ENCODE results near the gene AREL1. TPM values are rescaled to one million over a fixed set of nuclear protein-coding genes. Genes with fewer than 3 reads are reported as not detected.

AREL1 gene
- total RNA-seq, 4 donors from 2014 or later, result 12.4 to 26.5 (median 21.6) TPM

GRCh38 chr14:74635847-74636246, 77.0 kb downstream of the AREL1 start:
- no peak for DNase-seq (ENCODE audit: low spot score in 2 of 2)
- TF ChIP-seq POLR2A (IDR thresholded peaks at IDR 0.05), result no peak
- TF ChIP-seq, protein P1, sequence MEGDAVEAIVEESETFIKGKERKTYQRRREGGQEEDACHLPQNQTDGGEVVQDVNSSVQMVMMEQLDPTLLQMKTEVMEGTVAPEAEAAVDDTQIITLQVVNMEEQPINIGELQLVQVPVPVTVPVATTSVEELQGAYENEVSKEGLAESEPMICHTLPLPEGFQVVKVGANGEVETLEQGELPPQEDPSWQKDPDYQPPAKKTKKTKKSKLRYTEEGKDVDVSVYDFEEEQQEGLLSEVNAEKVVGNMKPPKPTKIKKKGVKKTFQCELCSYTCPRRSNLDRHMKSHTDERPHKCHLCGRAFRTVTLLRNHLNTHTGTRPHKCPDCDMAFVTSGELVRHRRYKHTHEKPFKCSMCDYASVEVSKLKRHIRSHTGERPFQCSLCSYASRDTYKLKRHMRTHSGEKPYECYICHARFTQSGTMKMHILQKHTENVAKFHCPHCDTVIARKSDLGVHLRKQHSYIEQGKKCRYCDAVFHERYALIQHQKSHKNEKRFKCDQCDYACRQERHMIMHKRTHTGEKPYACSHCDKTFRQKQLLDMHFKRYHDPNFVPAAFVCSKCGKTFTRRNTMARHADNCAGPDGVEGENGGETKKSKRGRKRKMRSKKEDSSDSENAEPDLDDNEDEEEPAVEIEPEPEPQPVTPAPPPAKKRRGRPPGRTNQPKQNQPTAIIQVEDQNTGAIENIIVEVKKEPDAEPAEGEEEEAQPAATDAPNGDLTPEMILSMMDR (IDR thresholded peaks at IDR 0.05), result no peak
- H3K4me3 ChIP-seq (ENCODE audit: low read depth, poor library complexity, severe bottlenecking), result no peak overlapping the region
- intact Hi-C loops (cut with DNase I; ENCODE audit: low total_unique reads), result no loop called here
- WGBS, 2 donors, result 87 to 93% methylated on average over 3 of the region's 3 CpGs

DNA sequence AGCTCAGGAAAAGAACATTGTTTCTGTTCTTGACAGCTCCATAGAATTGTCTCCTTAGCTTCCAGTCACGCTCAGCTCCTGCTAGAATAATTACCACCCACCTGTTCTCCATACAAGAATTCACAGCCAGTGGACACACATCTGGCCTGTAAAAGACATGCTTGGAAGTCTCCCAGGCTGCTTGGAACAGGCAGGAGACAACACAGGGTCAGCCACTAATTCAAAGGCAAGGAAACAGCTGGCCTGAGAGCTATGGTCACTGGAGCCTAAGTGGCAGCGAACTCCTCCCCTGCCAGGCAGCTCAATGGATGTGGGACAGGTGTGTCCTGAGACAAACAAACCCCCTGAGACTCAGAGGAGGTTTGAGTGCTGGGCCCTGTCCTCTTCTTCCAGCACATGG, 77.9 kb downstream of the AREL1 start:
- no peak for TF ChIP-seq POLR2A (IDR thresholded peaks at IDR 0.05)
- TF ChIP-seq, protein P1 (IDR thresholded peaks at IDR 0.05), result no peak
- intact Hi-C loops (cut with DNase I; ENCODE audit: low total_unique reads), result no loop called here
- DNase-seq (ENCODE audit: low spot score in 2 of 2), result no peak
- H3K4me3 ChIP-seq (ENCODE audit: low read depth, poor library complexity, severe bottlenecking), result no peak overlapping the region
- 72 to 79% methylated on average over 2 of the region's 2 CpGs for WGBS, 2 donors

DNA sequence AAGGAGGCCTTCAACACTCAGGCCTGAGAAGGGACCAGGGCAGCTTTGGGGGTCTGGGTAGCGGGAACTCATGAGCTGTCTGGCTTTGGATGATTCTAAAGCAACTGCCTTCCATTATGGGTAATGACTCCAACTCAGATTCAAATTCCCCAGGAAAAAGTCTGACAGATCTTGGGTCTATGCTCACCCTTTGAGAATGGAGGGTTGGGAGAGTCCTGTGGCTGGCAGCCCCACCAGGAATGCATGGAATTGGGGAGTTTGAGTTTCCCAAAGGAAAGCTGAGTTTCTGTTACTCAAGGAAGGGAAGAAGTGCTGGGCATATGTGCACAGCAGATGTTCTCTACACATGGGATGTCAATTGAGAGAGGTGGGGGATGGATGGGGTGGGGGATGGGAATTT, 78.4 kb downstream of the AREL1 start:
- intact Hi-C loops (cut with DNase I; ENCODE audit: low total_unique reads), result no loop called here
- H3K4me3 ChIP-seq (ENCODE audit: low read depth, poor library complexity, severe bottlenecking), result no peak overlapping the region
- WGBS, 2 donors, result 93 to 95% methylated on average over 1 of the region's 1 CpG
- TF ChIP-seq POLR2A (IDR thresholded peaks at IDR 0.05), result no peak
- TF ChIP-seq, protein P1 (IDR thresholded peaks at IDR 0.05), result no peak
- DNase-seq (ENCODE audit: low spot score in 2 of 2), result no peak

- TF ChIP-seq, protein P1 (IDR thresholded peaks at IDR 0.05), result no peak
- TF ChIP-seq POLR2A (IDR thresholded peaks at IDR 0.05), result no peak
- DNase-seq (ENCODE audit: low spot score in 2 of 2), result no peak
- 79 to 83% methylated on average over 15 of the region's 15 CpGs for WGBS, 2 donors
- intact Hi-C loops (cut with DNase I; ENCODE audit: low total_unique reads), result no loop called here
- no peak overlapping the region for H3K4me3 ChIP-seq (ENCODE audit: low read depth, poor library complexity, severe bottlenecking)
Measured at GRCh38 chr14:74630881-74631690, 81.8 kb downstream of the AREL1 start.

DNA sequence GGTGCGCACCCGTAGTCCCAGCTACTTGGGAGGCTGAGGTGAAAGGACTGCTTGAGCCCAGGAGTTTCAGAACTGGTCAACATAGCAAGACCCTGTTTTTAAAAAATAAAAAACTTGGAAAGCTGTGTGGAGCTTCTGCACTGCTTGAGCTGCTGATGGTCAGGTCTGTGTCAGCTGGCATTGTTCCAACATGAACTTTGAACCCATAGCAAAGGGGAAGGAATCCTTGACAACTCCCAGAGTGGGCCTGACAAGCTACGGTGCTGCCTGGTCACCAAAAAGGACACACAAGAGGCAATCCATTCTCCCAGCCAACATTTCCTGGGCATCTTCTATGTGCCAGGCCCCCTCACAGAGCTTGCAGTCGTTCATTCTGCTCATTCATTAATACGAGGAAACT, 84.5 kb downstream of the AREL1 start:
- no peak for DNase-seq (ENCODE audit: low spot score in 2 of 2)
- TF ChIP-seq, protein P1 (IDR thresholded peaks at IDR 0.05), result no peak
- TF ChIP-seq POLR2A (IDR thresholded peaks at IDR 0.05), result no peak

GRCh38 chr14:74627076-74627475, 85.8 kb downstream of the AREL1 start:
- DNase-seq (ENCODE audit: low spot score in 2 of 2), result no peak
- intact Hi-C loops (cut with DNase I; ENCODE audit: low total_unique reads), result no loop called here
- no peak for TF ChIP-seq POLR2A (IDR thresholded peaks at IDR 0.05)
- TF ChIP-seq, protein P1 (IDR thresholded peaks at IDR 0.05), result no peak
- WGBS, 2 donors, result 73 to 88% methylated on average over 8 of the region's 8 CpGs
- no peak overlapping the region for H3K4me3 ChIP-seq (ENCODE audit: low read depth, poor library complexity, severe bottlenecking)

More for the DNA sequence above, 84.5 kb downstream of the AREL1 start:
- intact Hi-C loops (cut with DNase I; ENCODE audit: low total_unique reads), result no loop called here
- no peak overlapping the region for H3K4me3 ChIP-seq (ENCODE audit: low read depth, poor library complexity, severe bottlenecking)
- WGBS, 2 donors, result 89 to 93% methylated on average over 5 of the region's 5 CpGs
